DMS79 treated with DMSO at 0.1 percent for 48 hours (cell line): Measurements from ENCODE around the gene GAL3ST2.
"Not testable (repeated sequence)": the region's sequence is repeated elsewhere in the genome, so short reads cannot be mapped to it uniquely, and the experiment has no call there.

Experiments used
- DNase-seq: peaks from one replicate; lab custom pipeline; 2025; lab: John Stamatoyannopoulos, UW

GAL3ST2 gene

DNA sequence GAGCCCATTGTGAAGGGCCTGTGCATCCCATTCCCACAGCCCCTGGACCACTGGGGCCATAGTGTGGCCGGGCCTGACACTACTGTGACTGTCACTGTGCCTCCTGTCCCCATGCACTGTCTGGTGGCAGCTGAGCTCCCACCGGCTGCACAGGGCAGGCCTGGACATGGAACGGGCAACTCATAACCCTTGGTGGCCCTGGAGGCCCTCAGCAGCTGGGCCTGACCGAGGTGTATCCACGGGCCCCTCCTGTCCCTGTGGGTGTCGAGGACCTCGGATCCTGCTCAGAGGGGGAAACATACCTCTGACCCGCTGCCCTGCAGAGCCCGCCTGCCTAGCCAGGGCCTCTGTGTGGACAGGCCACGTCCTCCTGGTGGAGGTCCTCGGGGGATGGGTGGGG is 7.8 kb upstream of the GAL3ST2 start:
- no peak for DNase-seq

GRCh38 chr2:241769819-241770184 is 6.8 kb upstream of the GAL3ST2 start:
- no peak for DNase-seq

DNA sequence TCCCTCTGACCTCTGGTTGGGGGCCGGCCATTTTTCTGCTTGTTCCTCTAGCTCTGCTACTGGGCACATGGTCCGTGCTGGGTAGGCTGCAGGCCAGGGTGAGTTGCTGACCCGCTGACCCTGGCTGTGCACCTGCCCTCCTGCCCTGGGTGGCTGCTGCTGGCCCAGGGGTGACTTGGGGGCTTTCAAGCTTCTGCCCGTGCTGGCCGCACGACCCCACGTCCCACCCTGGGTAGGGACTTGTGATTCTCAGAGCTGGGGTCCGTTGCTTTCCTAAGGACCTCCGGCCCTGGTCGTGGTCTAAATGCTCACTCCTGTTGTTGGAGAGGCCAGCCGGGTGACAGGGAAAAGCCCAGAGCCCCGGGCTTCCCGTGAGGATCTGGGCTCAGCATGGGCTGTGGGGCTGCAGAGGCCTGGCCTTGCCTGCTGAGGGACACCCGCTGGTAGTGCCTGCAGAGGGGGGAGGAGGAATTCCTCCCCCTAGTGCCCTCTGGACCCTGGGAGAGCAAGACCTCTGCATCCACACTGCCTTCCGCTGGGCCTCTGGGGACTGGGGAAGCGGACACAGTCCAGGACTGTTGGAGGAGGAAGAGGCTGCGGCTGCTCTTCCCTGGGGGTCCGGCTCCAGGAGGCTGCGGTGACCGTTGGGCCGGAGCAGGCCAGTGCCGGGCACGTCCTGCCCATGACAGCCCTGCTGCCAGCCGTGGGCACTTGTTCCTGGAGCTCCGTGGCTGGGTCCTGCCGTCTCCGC is 6.3 kb upstream of the GAL3ST2 start:
- no peak for DNase-seq

GRCh38 chr2:241770936-241771285 is 5.7 kb upstream of the GAL3ST2 start:
- no peak for DNase-seq

GRCh38 chr2:241771286-241772062 is 5.1 kb upstream of the GAL3ST2 start:
- DNase-seq, result no peak

DNA sequence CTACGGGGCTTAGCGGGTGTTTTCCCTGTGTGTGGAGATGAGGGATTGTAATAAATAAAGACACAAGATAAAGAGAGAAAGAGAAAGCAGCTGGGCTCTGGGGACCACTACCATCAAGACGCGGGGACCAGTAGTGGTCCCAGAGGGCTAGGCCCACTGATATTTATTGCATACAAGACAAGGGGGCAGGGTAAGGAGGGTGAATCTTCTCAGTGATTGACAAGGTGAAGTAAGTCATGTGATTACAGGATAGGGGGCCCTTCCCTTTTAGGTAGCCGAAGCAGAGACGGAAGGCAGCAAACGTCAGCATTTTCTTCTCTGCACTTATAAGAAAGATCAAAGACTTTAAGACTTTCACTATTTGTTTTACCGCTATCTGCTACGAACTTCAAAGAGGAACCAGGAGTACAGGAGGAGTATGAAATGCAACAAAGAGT is 4.5 kb upstream of the GAL3ST2 start:
- DNase-seq, result no peak

- DNase-seq, result no peak
These were observed 2.9 kb upstream of the GAL3ST2 start for GRCh38 chr2:241773511-241774418.

DNA sequence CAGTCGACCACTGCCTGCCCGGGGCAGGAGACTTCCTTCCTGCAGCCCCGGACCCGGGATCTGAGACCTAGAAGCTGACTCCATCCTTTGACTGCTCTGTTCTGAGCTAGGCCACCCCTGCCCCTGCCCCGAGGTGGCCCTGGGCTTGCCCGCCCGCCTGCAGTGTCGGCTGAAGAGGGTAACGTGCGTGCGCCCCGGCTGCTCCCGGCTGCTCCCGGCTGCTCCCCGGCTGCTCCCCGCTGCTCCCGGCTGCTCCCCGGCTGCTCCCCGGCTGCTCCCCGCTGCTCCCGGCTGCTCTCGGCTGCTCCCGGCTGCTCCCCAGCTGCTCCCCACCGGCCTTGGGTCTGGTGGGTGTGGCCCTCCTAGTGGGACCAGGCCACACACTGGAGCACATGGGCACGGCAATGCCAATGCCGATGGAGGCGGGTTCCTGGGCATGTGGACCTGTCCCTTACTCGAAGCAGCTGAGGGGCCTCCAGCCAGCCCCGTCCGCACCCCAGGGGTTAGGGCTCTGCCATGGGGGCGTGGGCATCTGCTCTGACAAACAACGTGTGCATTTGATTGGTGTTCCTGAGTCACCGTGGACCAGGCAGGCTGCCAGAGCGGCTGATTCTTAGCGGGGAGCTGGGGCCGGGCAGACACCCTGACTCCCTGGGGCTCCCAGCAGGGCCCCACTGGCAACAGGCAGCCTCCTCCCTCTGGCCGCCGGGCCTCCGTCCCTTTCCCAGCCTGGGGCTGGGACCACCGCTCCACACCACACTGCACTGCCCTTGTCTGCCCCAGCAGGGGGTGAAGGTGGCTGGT is 2.0 kb upstream of the GAL3ST2 start:
- DNase-seq, result no peak

DNA sequence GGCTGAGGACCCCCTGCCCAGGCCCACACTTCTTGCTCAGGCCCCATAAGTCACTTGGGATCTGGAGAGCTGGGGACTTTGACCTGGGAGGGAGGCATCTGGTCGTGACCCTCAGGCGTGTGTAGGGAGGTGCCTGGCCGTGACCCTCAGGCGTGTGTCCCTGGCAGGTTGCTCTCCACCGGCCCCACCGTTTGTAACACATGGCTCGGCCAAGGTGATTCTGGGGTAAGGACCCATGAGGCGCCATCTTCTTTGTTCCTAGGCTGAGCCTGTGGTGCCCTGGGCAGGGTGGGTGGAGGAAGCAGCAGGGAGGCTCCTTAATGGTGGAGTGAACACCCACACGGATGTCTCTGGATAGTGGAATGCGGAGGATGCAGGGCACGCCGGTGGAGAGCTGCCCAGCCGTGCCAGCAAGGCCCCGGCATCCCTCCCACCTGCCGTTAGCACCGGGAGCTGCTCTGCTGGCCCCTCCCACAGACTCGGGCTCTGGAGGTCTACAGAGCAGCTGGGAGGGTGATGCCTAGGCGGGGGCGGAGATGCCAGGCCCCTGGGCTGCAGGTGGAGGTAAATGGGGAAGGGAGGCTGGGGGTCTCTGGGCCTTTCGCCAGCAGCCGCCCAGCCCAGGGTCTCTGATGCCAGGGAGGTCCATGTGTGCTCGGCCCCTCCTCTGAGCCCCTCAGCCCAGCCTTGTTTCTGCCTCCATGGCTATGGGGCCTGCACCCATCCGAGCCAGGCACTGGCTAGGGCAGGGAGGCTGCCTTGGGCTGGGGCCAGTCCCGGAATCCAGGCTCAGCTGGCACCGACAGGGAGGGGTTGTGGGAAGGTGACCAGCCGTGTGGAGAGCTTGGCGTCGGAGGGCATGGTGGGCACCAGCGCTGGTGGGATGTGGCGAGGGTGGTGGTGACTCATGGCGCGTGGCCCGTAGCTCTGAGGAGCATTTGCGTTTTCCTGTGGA is 1.1 kb upstream of the GAL3ST2 start:
- no peak for DNase-seq

GRCh38 chr2:241777170-241777685 is 606 bp downstream of the GAL3ST2 start:
- no peak for DNase-seq

DNA sequence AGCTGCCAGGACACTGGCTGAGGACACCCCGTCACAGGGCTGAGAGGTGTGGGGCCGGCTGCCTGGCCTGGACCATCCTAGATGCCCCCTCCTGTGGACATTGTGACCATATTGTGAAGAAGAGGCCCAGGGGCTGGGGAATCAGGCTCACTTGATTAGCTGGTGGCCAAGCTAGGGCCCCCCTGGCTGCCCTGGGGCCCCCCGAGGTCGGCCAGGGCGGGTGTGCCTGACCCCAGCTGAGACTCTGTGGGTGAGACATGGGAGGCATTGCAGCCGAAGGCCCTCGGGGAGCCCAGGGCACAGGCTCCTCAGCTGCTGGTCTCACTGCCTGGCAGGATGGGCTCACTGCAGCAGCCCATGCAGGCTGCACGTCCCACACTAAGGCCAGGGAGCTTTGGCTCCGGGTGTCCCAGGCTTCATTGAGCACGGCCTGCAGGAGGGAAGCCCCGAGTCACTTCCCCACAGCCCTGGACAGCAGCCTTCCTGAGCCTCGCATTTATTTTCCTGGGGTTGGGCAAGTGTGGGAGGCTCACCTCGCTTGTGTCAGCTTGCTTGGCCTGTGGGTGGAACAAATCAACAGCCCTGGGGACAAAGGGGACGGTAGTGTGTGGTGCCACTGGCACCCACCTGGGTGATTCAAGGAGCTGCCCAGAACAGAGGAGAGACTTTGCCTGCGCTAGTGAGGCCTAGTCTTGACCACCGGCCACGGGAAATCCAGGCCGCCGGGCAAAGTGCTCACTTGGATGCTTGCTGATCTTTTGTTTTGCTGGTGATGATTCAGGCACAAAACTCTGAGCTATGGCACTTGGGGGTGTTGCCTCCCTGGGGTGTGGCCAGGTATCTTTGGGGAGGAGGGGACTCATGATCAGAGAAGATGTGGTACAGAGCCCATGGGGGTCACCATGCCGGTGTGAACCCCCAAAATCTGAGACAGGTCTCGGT is 1.3 kb downstream of the GAL3ST2 start:
- no peak for DNase-seq

DNA sequence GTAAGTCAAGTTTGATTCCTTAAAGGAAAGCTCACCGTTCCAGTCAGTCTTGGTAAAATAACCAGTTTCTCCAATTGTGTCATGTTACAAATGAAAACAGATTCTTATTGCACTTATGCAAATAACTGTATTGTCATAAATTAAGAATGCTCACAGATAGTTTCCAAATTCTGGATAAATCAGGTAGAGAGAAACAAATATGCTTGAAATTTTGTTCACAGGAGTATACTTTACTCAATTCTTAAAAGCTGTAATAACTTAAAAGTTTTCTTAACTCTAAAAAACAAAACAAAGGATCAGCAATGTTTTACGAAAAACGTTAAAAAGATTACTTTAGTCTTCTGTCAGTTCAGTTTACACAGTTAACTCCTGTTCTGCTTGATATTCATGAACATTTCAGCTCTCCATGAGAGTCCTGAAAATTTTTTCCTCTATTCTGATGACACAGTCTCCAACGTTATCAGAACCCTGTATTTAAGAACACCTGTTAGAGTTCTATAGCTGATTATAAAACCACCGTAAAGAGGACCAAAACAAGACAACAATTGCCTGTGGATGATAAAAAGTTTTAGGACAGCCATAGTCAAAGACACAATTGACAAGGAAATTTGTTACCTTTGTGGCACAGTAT is 4.4 kb downstream of the GAL3ST2 start:
- no peak for DNase-seq

GRCh38 chr2:241782053-241782452 is 5.4 kb downstream of the GAL3ST2 start:
- DNase-seq, result not testable (repeated sequence)

DNA sequence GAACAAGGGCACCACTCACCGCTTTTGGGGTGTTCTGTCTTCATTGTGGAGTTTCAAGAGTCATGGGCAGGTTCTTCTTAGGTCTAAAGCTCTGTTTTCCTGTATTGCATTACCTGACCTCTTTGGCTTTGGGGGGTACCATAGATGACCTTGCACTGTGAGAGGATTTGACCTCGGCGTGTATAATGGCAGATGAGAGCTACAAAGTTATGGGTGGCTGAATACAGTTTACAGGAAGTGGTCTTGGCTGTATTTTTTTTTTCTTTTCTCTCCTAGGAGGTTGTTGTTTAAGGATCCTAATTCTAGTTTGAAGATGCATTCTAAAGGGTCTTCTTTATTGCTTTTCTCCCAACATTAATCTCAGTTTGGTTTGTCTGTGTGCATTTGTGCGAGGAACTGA is 11.5 kb downstream of the GAL3ST2 start:
- DNase-seq, result no peak

DNA sequence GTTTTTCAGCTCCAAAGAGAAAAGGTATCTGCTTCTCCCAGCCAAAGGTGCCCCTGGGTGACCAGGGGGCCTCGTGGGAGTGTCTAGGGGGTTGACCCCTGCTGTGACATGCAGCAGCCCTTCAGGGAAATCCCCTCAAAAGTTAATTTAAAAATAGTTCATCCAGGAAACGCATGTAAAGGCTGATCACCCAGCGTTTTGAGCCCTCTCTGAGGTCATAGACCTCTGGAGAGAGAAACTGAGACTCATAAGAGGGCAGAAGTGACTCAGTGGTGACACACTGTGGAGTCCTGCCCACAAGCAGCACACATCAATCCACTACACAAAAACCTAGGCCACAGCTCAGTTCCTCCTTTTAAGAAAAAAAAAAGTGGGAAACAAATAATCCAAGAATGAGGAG is 11.9 kb downstream of the GAL3ST2 start:
- DNase-seq, result no peak

DNA sequence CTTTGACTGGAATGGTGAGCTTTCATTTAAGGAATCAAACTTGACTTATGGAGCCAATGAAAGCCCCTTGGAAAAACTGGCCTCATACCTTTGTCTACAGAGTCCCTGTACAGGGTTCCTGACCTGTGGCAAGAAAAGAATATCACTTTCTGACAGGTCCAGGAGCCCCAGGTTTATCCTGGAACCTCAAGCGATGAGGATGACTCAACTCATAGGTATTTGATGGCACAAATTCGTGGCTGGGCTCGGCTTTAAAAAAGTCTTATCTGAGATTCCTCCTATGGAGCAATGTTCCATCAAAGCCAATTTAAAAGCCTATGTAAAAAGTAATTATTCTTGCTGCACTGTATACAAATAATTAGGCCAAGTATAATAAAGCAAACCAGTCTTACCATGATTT is 14.8 kb downstream of the GAL3ST2 start:
- DNase-seq, result not testable (repeated sequence)

GRCh38 chr2:241793385-241793784 is 16.8 kb downstream of the GAL3ST2 start:
- no peak for DNase-seq

- no peak for DNase-seq
These were observed 17.7 kb downstream of the GAL3ST2 start for GRCh38 chr2:241794250-241794823.
